NB4 (cell line): ENCODE data around the gene CAND2.

ENCODE experiments used
- CTCF ChIP-seq: IDR thresholded peaks from one replicate; pipeline ENCODE4 v1.5.1; 2012; ENCODE audit warnings: low read depth, low read length
- POLR2A ChIP-seq: IDR thresholded peaks from 2 replicates; pipeline ENCODE4 v1.6.1; 2011; ENCODE audit warnings: mild to moderate bottlenecking; ENCODE audit not compliant: insufficient read length; ENCODE audit errors: extremely low read depth

- peak; percentile 43 for TF ChIP-seq CTCF
- peak; percentile 97 for TF ChIP-seq POLR2A
Observed at GRCh38 chr3:12841149-12841969, 44.9 kb downstream of the CAND2 start, which contains the start of gene RPL32.
